ENCODE results near the gene CEND1.
A peak's percentile ranks its signal among the peaks of the same experiment; 100 is the strongest.

Gene CEND1

DNA sequence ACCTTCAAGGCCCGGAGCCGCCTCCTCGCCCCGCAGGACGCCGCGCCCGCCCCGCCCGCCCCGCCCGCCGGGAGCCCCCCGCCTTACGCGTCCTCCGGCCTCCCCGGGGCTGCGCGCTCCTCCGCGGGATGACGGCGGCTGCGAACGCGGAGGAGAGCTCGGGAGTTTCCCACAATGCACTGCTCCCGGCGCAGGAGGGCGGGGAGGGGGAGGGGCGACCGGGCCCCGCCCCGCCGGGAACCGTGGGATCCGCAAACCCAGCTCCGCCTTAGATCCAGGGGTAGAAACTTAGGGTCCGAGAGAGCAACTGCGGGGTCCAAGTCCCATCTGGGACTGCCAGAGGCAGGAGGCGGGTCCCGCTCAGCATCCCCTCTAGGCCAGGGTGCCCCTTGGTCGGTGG, at the start of gene CEND1:
Gene CEND1, minus strand, starts transcription at position 148 of the 400 bp plus-strand sequence. CDS start 1,514 bp downstream, outside the sequence.
- no peak for DNase-seq (ENCODE audit: low read depth)

DNA sequence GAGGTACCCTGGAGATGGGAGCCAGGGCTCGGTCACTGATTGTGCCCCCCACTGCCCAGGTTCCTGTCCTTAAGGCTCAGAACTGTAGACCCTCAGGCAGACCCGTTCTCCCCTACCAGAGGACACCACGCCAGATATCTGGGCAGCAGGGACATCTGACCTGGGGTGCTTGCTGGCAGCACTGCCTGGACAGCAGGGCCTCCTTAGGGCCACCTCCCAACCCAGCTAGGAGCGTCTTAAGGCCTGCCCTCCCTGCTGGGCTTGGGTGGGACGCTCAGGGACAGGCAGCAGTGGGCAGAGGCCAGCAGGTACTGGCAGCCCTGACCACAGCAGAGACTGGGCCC, 49.4 kb upstream of the CEND1 start:
- DNase-seq (ENCODE audit: low read depth): no peak

DNA sequence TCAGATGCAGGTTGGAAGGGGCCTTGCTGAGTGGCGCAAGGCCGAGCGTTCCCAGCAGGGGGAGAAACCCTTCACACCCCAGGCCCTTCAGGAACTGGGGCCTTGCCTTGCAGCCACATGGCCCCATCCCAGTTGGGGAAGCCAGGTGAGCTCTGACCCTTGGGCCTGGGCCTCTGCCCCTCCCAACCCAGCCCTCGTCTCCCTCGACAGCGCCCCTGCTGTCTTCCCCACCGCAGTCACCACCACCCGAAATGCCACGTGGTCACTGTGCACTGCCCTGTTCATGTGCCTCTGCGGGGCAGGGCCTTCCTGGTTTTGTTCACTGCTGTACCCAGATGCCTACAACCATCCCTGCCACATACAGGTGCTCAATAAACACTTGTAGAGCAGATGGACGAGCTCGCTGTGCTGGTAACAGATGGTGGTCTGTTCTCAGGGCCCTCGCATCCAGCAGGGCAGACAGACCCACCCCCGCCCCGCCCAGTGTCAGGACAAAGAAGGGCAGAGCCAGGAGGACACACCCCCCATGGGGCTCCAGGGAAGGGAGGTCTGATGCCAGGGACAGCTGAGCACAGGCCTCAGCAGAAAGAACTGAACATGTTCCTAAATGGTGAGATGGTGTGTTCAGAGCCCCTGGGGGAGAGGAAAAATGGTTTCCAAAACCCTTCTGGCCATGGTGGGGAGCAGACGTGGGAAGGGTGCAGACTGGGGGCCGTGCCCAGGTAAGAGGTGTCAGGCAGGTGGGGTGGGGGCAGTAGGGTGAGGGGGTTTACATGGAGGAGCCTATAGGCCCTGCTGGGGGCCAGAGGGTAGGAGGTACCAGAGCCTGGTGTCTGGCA, 48.8 kb upstream of the CEND1 start:
- no peak for DNase-seq (ENCODE audit: low read depth)

DNA sequence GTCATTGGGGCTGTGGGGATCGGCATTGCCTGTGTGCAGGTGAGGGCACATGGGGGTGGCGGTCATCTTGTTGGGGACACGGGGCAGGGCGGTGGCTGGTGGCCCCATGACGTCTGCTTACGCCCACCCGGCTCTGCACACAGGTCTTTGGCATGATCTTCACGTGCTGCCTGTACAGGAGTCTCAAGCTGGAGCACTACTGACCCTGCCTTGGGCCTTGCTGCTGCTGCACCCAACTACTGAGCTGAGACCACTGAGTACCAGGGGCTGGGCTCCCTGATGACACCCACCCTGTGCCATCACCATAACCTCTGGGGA, 48.1 kb upstream of the CEND1 start:
- no peak for DNase-seq (ENCODE audit: low read depth)

DNA sequence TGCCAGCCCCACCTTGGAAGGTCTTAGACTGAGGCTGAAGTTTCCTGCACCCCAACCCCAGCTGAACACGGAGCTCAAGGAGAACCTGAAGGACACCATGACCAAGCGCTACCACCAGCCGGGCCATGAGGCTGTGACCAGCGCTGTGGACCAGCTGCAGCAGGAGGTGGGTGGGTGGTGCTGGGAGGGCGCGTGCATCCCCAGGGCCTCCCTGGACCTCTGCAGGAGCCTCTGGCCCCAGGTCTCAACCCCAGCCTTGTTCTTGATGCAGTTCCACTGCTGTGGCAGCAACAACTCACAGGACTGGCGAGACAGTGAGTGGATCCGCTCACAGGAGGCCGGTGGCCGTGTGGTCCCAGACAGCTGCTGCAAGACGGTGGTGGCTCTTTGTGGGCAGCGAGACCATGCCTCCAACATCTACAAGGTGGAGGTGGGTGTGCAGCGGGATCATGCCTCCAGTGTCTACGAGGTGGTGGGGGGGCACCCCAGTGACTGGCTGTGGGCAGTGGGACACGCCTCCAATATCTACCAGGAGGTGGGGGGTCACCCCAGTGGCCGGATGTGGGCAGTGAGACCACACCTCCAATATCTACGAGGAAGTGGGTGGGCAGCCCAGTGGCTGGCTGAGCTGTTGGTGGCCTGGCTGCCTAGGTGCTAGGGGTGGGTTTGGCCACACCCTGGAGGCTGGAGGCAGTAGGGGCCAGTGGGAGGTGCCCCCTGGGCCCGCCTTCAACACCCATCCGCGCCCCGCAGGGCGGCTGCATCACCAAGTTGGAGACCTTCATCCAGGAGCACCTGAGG, 47.5 kb upstream of the CEND1 start:
- DNase-seq (ENCODE audit: low read depth): no peak

DNA sequence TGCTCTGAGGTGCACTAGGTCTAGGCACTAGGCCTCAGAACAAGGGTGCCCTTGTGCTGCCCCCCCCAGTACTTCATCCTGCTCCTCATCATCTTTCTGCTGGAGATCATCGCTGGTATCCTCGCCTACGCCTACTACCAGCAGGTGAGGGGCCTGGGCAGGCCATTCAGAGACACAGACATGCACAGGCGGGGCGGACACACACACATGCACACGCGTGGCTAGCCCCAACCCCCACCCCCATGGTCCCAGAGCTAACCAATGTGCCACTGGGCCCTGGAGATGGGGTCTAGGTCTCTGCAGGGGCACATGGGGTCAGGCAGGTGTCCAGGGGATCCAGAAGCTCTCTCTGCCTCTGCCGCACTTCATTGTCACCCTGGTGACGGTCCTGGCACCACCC, 46.8 kb upstream of the CEND1 start:
- no peak for DNase-seq (ENCODE audit: low read depth)

DNA sequence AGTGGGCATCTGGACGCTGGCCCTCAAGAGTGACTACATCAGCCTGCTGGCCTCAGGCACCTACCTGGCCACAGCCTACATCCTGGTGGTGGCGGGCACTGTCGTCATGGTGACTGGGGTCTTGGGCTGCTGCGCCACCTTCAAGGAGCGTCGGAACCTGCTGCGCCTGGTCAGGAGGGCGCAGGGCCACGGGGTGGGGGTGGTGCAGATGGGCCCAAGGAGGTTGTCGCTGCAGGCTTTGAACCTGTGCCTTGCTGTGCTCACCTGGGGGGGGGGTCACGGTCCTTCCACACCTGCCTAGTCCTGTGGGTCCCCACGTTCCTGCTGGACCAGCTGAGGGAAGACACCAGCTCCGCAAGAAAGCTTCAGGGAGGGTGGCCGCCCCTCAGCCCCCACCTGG, 46.4 kb upstream of the CEND1 start:
- no peak for DNase-seq (ENCODE audit: low read depth)

DNA sequence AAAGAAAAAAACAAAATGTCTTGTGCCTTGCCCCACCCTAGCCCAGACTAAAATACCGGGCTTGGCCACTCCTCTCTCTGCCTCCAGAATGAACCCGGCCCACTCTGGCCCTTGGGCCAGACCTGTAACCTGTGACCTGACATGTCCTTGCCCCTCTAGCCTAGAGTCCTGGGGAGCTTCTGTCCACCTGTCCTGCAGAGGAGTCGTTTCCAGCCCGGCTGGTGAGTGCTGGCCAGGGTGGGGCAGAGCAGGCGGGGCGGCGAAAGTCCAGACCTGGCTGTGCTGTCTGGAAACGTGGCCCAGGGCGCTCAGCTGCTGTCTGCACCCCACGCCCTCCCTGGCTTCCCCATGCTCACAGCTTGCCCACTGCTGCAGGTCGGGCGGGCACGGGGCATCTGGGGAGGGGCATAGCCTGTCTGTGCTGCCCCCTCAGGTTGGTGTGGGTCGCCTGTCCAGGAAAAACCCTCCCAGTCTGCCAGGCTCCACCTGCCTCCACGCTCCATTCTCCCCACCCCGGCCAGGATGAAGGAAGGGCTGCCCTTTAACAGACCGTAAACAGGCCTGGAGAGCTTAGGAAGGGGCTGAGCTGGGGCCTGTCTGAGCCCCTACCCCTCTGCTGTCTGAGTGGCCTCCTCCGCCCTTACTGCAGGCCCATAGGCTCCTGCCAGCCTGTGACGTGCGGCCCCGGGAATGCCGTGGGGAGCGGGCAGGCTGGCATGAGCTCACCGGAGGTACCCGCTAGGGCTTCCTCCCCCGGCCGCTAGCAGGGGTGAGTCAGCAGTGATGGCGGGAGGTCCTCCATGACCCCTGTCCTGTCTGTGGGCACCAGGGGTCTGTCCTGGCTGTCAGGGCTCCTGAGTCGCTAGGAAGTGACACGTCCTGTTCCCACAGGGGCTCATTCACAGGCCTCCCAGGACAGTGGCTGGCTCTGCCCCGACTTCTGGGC, 44.8 kb upstream of the CEND1 start:
- peak; percentile 45 for DNase-seq (ENCODE audit: low read depth)

DNA sequence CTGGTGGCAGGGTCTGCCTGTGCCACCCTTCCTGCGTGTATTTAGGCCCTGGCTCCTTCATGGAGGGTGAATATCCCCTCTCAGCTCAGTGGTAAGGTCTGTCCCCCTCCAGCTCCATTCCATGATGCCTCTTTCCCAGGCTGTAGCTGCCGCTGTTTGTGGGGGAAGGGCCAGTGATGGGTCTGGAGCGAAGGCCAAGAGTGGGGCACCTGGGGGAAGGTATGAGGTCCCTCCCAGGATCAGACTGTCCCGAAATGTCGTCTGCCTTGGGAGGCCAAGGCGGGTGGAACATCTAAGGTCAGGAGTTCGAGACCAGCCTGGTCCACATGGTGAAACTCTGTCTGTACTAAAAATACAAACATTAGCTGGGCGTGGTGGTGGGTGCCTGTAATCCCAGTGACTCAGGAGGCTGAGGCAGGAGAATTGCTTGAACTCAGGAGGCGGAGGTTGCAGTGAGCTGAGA, 44.0 kb upstream of the CEND1 start:
- DNase-seq (ENCODE audit: low read depth): no peak

DNA sequence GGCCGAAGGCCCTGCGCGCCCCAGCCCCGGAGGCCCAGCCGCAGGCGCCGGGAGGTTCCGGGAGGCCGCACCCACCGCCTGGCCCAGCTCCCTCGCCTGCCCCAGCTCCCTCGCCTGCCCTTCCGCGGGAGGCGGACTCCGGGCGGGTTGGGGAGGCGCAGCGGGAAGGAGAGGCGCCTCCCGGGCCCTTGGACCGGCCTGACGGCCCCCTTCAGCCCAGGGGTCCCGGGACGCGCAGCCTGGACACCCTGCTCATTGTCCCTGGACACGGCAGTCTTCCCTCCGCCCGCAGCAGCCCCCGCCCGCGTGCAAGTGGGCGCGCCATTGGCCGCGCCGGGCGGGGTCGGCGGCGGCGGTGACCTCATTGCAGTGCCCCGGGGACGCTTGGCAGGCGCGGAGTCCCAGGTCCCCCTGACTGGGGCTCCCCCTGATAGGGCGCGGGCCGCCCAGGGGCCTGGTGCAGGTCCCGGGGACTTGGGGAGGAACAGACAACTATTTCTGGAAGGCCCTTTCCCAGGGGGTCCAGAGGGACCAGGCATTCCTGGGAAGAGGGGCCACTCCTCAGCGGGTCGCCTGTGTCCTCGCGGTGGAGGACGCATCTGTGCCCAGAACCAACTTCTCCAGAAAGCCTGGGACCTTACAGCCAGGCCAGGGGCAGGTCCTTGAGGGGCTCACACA, 43.4 kb upstream of the CEND1 start:
- no peak for DNase-seq (ENCODE audit: low read depth)

DNA sequence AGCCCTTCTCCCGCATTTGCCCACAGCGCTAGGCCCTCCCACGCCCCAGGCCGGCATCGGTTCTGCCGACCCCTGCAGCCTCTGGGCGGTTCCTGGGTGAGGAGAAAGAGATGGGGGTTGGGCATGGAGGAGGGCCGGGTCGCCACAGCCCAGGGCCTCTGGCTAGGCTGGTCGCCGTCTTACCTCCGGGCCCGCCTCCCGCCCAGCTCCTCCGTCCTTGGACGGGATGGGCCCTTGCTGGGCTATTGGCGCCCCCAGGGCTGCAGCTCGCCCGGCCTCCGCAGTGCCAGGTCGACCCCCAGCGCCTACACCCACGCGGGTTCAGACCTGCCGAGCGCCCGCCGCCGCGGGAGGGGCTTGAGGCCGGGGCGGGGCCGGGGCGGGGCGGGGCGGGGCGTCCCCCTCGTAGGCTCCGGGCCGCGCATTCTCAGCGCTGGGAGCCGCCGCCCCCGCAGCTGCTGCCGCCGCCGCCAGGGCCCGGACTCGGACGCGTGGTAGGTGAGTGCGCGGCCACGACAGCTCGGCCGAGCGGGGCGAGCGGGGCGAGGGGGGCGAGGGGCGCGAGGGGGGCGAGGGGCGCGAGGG, 42.7 kb upstream of the CEND1 start, which contains the start of gene CD151:
Gene CD151, plus strand, starts transcription at position 424 of the 585 bp plus-strand sequence. CDS start 3,118 bp downstream, outside the sequence.
- no peak for DNase-seq (ENCODE audit: low read depth)

DNA sequence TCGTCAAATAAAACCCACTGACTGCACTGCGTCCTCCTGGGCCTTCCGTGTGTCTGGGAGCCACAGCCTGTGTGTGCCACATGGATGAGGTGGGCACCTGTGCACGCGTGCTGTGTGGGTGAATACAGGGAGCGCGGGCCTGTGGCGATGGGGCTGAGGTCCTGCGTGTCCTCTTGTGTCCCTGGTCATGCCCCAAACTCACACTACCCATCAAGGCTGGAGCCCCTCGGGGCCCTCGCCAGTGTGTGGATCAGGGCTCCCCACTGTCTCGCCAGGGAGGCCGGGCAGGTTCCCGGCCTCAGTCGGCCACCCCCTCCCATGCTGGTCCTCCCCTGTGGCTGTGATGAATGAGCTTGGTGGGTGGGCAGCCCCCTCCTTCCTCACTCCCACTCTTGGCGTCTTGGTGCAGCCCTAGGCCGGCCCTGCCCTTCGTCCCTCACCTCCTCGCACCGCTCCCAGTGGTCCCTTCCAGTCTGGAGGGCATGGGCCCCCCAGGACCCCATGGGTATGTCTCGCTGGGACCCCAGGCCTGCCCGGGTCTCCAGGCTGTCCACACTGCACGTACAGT, 42.2 kb upstream of the CEND1 start:
- no peak for DNase-seq (ENCODE audit: low read depth)

DNA sequence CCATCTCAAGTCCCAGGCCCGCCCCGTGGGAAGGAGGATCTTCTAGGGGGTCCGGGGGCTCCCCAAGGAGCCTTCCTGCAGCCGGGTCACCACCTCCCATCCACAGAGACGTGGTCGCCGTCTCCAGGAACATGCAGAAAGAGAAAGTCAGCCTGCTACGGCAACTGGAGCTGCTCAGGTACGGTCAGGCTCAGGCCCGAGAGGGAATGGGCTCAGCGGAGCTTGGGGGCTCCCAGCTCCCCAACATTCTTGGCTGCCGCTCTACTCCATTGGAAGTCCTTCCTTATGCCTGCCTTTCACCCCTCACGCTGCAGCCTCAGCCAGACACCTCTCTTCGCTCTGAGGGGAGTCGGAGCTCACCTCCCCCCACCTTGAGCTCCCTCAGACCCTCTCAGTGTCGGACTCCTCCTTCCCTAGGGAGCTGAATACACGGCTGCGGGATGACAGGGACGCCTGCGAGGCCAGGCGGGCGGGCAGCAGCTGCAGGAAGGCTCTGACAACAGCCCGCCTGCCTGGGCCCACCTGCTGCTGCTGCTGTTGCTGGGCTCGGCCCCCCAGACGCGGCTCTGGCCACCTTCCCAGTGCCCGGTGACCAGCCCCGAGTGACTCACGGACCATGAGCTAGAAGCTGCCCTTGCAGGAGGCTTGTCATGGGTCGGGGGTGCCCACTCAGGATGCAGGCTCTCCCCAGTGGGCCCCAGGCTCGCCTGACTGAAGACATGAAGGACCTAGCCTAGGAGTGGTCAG, 41.4 kb upstream of the CEND1 start:
- DNase-seq (ENCODE audit: low read depth): no peak

DNA sequence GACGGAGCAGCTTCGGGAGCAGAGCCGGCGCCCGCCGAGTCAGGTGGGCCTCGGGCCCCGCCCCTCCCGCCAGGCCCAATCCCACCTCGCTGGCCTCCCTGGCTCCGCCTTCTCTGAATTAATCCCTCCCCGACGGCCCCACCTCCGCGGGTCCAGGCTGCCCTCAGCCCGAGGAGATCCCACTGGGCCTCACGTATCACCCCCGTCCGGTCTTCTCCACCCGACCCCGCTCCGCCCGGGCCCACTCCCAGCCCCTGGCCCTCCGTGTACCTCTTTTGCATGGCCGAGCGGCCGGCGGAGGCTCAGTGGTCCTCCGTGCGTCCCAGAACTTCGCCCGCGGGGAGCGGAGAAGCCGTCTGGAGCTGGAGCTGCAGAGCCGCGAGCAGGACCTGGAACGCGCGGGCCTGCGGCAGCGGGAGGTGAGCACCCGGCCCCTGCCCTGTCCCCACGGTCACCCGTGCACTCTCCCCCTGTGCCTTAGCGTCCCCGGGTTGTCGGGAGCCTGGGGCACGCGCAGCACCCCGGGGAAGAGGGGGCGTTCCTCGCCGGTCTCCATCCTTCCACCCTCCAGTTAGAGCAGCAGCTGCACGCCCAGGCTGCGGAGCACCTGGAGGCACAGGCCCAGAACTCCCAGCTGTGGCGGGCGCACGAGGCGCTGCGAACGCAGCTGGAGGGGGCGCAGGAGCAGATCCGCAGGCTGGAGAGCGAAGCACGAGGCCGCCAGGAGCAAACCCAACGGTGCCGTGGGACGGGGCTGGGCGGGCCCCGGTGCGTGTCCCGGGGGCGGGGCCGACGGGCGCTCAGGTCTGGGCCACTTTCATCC, 40.6 kb upstream of the CEND1 start:
- DNase-seq (ENCODE audit: low read depth): no peak

DNA sequence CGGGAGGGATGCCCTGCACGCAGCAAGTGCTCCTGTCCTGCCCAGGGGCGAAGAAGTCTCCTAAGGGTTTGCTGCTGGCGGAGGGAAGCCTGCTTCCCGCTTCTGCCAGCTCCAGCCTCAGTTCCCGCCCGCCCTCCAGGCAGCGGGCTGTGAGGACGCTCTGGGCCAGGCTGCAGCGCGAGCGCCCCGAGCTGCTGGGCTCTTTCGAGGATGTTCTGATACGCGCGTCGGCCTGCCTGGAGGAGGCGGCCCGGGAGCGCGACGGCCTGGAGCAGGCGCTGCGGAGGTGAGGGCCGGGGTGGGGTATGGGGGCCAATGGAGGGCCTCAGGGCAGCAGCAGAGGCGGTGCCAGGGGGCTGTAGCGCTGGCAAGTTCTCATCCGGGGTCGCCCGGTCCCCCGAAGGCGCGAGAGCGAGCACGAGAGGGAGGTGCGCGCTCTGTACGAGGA, 40.0 kb upstream of the CEND1 start:
- DNase-seq (ENCODE audit: low read depth): no peak

DNA sequence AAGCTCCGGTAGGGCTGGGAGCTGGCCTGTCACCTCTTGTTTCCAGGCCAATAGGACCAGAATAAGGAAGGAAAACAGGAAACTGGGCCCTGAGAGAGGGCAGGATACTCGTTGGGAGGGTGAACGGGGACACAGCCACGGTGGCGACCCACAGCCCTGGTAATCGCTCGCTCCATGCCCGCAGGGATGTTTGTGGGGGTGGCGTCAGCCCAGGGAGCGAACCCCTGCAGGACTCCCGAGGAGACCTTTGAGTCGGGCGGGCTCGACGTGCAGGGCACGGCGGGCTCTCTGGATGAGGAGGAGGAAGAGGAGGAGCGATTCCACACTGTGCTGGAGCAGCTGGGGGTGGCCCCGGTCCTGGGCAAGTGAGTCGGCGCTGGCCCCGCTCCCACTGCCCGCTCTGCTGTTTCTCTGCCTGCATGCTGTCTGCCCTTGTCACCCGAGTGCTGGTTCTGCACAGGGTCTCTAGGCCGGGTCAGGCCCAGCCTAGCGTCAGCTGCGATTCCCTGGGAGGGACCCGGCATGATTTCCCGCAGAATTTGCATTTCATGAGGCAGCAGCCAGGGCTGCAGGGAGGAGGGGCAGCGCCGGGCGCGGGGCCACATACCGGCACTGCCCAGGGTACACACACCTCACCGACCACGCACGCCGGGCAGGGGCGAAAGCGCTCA, 39.4 kb upstream of the CEND1 start:
- DNase-seq (ENCODE audit: low read depth): no peak

DNA sequence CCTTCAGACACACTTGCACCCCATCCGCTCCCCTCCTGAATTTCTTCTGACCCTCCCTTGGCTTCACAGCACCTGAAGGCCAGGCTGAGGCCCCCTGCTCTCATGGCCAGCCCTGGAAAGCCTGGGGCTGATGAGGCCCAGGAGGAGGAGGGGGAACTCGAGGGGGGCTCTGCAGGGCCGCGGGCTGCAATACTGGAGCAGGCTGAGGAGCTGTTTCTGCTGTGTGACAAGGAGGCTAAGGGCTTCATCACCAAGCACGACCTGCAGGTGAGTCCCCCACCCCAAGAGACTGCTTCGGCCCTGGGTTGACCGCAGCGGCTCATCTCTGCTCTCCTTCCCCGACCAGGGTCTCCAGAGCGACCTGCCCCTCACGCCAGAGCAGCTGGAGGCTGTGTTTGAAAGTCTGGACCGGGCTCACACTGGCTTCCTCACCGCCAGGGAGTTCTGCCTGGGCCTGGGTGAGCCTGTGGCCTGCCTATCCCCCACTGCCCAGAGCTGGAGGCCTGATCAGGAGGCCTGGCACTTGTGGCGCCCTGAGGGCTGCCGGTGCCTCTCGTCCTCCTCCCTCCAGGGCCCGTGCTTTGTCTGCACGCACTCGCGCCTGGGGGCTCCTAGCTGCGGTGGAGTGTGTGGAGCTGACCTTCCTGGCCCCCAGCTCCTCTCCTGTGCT, 38.8 kb upstream of the CEND1 start:
- DNase-seq (ENCODE audit: low read depth): no peak

DNA sequence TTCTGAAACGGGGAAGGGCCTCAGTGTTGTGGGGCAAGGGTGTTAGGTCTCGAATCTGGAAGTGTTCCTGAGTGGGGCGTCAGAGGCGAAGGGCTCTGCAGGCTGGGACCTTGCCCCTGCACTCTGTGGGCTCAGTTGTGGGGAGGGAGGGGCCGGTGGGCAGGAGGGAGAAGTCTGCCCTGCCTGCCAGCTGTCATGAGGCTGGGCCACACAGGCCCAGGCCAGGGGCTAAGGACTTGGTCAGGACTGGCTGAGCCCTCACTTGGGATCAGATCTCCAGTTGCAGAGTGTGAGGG, 38.0 kb upstream of the CEND1 start, which contains the start of gene CRACR2B:
Gene CRACR2B, plus strand, starts transcription at position 23 of the 296 bp plus-strand sequence. CDS start 689 bp downstream, outside the sequence.
- DNase-seq (ENCODE audit: low read depth): no peak
